ENCODE results near the gene SNX8.
"Not testable (repeated sequence)": the region's sequence is repeated elsewhere in the genome, so short reads cannot be mapped to it uniquely, and the experiment has no call there.

Gene SNX8

DNA sequence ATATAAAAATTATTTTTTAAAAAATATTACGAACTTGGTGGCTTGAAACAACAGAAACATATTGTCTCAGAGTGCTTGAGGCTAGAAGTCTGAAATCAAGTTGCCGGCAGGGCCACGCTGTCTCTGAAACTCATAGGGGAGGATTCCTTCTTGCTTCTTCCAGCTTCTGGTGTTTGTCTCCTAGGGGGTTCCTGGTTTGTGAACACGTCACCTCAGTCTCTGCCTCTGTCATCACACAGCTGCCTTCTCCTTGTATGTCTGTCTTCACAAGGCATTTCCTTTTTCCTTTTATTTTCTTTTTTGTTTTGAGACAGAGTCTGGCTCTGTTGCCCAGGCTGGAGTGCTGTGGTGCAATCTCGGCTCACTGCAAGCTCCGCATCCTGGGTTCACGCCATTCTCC, 12.7 kb upstream of the SNX8 start:
- DNase-seq (ENCODE audit: low read depth) = no peak

DNA sequence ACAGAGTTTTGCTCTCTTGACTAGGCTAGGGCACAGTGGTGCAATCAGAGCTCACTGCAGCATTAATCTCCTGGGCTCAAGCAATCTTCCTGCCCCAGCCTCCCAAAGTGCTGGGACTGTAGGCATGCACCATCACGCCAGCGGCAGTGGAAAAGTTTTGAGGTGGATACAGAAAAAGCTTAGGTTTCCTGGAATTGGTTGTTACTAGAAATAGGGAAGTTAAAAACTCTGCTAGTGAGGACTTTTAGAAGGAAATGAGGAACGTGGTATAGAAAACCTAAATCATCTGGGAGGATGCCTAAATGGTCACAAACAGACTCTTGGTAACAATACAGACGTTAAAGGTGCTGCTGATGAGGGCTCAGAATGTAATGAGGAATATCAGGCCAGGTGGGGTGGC, 10.9 kb upstream of the SNX8 start:
- DNase-seq (ENCODE audit: low read depth) = no peak

DNA sequence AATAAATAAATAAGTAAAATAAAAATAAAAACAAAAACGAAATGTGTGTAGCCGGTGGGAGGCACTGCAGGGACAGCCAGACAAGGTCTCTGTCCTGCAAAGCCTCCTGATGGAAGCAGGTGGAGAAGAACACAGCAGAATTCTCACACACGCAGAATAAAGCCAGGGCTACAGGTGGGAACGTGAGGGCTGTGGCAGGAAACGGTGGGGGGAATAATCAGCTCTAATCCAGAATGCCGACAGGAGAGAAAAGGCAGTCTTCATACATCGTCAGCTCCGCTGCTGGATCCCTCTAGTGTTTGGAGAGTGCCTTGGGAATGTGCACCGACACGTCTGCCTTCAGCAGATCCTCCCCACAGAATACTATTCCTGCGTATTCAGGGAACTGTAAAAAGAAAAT, 6.8 kb upstream of the SNX8 start:
- no peak for DNase-seq (ENCODE audit: low read depth)

DNA sequence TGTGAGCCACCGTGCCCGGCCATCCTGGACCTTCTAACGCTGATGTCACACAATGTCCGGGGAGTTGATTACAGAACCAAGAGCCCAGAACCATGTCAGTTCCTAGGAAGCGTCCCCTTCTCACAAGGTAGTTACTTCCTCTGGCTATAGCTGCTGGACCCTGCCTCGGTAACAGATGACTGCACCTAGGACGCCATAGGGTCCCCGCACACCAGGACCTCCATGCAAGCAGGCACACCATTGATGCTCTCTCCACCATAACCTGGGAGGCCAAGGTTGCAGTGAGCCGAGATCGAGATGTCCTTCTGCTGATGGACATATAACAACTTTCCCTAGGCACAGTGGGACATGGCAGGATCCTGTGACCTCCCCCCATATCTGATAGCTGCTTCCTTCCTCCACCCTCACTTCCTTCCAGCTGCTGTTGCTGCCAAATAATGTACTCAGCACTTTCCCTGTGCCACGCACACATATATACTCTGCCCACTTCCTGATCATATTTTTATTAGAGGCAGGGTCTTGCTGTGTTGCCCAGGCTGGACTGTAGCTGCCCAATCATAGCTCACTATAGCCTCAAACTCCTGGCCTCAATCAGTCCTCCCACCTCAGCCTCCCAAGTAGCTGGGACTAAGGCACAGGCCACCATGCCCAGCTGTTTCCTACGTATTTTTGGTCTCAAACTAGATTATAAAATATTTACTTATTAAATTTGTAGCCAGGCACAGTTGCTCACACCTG, 3.5 kb upstream of the SNX8 start:
- no peak for DNase-seq (ENCODE audit: low read depth)

DNA sequence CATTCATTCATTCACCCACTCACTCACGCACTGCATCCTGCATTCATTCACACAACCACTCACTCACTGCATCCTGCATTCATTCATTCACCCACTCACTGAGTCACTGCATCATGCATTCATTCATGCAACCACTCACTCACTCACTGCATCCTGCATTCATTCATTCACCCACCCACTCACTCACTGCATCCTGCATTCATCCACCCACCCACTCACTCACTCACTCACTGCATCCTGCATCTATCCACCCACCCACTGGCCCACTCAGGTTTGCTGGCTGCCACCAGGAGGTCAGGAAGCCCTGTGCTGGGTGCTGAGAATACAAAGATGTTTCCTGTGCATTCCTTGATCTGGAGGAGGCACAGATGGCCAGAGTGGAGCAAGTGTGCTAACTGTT, 2.3 kb upstream of the SNX8 start:
- DNase-seq (ENCODE audit: low read depth) = no peak

DNA sequence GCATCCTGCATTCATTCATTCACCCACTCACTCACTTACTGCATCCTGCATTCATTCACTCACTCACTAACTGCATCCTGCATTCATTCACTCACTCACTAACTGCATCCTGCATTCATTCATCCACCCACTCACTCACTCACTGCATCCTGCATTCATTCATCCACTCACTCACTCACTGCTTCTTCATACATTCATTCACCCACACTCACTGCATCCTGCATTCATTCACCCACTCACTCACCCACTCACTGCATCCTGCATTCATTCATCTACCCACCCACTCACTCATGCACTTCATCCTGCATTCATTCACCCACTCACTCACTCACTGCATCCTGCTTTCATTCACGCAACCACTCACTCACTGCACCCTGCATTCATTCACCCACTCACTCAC, 1.5 kb upstream of the SNX8 start:
- no peak for DNase-seq (ENCODE audit: low read depth)

DNA sequence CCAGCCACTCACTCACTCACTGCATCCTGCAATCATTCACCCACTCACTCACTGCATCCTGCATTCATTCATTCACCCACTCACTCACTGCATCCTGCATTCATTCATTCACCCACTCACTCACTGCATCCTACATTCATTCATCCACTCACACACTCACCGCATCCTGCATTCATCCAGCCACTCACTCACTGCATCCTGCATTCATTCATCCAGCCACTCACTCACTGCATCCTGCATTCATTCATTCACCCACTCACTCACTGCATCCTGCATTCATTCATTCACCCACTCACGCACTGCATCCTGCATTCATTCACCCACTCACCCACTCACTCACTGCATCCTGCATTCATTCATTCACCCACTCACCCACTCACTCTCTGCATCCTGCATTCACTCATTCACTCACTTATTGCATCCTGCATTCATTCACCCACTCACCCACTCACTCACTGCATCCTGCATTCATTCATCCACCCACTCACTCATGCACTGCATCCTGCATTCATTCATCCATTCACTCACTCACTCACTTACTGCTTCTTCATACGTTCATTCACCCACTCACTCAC, 802 bp upstream of the SNX8 start:
- not testable (repeated sequence) for DNase-seq (ENCODE audit: low read depth)

DNA sequence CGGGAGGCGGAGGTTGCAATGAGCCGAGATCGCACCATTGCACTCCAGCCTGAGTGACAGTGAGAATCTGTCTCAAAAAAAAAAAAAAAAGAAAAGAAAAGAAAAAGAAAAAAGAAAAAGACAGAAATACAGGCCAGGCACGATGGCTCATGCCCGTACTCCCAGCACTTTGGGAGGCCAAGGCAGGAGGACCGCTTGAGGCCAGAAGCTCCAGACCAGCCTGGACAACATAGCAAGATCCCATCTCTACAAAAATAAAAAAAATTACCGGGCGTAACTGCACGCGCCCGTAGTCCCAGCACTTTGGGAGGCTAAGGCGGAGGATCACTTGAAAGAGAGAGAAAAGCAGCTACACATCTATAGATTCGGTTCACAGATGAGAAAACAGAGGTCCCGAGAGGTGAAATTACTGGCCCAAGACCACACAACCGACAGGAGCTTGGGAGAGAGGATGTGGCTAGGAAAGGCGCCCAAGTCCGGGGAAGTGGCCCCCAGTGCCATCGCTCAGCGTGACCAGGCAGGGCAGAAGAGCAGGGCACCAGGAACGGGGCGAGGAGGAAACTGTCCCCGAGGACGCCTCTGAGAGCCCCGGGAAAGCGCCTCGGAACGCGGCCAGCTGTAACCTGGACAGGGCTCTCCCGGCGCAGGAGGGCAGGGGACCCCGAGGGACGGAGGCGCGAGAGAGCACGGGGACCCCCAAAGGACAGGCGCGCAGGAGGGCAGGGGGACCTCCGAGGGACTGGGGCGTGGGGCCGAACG, 612 bp downstream of the SNX8 start:
- DNase-seq (ENCODE audit: low read depth) = no peak

DNA sequence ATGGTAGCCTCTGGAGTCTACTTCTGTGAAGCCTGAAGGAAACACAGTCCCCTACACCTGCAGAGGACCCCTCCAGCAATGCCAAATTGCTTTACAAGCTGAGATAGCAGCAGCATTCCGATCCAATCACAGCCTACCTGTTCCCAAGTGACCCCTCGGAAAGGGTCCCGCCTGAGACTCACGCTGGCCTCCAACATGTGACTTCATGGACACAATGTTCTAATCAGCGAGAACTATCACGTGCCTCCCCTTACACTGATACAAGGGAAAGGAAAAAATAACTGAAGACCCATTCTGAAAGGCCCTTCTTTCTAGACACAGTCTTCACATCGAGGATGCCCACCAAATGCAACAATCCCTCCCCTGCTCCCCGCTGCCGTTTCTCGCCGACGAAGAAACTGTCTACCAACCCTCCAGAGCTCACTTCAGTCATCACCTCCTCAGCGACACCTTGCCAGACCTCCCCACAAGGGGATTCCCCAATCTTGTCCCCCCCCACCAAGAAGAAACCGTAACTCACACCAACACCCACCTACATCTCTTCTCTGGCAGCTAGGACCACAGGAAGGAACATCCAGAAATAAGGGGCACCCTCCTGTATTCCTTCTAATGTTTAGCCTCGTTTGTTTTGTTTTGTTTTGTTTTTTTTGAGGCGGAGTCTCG, 1.8 kb downstream of the SNX8 start:
- no peak for DNase-seq (ENCODE audit: low read depth)

DNA sequence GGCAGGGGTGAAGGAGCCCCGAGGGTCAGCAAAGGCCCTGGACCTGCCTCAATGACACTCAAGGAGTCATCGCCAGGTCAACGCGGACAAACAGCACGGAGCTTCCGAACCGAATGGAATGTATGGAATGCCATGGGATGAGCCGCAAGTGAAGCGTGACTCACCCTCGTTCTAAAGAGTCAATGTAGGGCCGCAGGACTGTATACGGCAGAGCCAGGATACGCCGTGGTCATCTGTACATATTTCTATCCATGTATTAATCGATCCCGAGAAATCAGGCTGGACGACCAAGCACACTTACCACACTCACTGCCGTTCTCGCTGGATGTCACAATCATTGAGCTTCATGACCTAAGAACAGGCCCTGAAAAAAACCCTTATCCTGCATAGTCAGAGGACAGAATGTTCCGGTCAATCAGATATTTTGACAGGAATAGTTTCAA, 4.3 kb downstream of the SNX8 start:
- no peak for DNase-seq (ENCODE audit: low read depth)

DNA sequence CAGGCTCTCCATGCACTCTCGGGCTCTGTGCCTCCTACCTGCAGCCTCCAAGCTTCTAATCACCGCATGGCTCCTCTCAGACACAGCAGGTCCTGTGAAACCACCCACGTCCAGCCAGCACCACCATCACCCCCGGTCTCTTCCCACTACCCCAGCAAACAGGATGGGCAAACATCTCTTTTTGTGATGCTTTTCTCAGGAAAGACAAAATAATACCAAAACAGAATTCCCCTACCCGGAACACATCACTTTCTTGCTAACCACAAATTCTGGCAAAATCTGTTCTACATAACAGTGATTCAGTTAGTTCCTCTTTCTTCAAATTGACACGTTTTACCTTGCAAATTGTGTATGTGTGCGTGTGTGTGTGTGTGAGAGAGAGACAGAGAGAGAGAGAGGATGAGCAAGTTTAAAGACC, 6.5 kb downstream of the SNX8 start:
- no peak for DNase-seq (ENCODE audit: low read depth)

DNA sequence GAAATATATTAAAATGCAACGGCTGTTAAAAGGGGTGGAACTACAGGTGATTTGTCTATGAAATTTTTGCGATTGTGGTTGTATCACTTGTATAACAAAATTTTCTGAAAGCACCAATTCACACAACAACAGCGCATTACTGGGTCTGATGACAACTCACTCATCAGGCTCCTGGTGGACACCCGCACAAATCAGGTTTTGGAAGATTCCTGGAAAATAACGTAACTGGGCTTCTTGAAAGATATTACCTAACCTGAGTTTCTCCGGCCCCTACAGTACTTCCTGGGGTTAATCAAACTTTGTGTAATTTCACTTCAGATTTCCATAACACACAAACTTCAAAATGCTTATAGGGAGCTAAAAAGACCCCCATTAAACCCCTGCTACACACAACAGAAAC, 7.6 kb downstream of the SNX8 start:
- no peak for DNase-seq (ENCODE audit: low read depth)

DNA sequence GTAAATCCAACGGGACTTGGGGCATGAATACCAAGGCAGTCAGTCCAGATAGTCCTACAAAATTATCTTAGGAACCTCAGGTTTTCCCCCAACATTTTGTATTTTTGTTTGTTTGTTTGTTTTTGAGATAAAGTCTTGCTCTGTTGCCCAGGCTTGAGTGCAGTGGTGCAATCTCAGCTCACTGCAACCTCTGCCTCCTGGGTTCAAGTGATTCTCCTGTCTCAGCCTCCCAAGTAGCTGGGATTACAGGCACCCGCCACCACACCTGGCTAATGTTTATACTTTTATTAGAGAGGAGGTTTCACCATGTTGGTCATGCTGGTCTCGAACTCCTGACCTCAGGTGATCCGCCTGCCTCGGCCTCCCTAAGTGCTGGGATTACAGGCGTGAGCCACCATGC, 9.0 kb downstream of the SNX8 start:
- not testable (repeated sequence) for DNase-seq (ENCODE audit: low read depth)

DNA sequence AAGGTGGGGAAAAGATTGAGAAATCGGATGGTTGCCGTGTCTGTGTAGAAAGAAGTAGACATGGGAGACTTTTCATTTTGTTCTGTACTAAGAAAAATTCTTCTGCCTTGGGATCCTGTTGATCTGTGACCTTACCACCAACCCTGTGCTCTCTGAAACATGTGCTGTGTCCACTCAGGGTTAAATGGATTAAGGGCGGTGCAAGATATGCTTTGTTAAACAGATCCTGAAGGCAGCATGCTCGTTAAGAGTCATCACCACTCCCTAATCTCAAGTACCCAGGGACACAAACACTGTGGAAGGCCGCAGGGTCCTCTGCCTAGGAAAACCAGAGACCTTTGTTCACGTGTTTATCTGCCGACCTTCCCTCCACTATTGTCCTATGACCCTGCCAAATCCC, 10.7 kb downstream of the SNX8 start:
- DNase-seq (ENCODE audit: low read depth) = not testable (repeated sequence)

DNA sequence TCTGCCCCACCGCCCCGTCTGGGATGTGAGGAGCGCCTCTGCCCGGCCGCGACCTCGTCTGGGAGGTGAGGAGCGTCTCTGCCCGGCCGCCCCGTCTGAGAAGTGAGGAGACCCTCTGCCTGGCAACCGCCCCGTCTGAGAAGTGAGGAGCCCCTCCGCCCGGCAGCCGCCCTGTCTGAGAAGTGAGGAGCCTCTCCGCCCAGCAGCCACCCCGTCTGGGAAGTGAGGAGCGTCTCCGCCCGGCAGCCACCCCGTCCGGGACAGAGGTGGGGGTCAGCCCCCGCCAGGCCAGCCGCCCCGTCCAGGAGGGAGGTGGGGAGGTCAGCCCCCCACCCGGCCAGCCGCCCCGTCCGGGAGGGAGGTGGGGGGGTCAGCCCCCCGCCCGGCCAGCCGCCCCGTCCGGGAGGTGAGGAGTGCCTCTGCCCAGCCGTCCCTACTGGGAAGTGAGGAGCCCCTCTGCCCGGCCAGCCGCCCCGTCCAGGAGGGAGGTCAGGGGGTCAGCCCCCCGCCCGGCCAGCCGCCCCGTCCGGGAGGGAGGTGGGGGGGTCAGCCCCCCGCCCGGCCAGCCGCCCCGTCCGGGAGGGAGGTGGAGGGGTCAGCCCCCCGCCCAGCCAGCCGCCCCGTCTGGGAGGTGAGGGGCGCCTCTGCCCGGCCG, 11.4 kb downstream of the SNX8 start:
- DNase-seq (ENCODE audit: low read depth) = not testable (repeated sequence)

DNA sequence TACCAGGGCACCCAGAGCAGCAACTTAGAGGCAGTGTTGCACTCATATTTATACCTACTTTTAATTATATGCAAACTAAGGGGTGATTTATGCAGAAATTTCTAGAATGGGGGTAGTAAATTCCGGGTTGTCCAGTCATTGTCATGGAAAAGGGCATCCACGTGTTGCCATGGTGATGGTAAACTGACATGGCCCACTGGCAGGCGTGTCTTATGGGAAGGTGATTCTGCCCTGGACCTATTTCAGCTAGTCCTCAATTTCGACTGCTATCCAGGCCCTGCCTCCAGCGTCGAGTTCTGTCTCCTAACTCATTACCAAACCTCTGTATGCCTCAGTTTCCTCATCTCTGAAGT, 12.8 kb downstream of the SNX8 start:
- no peak for DNase-seq (ENCODE audit: low read depth)

DNA sequence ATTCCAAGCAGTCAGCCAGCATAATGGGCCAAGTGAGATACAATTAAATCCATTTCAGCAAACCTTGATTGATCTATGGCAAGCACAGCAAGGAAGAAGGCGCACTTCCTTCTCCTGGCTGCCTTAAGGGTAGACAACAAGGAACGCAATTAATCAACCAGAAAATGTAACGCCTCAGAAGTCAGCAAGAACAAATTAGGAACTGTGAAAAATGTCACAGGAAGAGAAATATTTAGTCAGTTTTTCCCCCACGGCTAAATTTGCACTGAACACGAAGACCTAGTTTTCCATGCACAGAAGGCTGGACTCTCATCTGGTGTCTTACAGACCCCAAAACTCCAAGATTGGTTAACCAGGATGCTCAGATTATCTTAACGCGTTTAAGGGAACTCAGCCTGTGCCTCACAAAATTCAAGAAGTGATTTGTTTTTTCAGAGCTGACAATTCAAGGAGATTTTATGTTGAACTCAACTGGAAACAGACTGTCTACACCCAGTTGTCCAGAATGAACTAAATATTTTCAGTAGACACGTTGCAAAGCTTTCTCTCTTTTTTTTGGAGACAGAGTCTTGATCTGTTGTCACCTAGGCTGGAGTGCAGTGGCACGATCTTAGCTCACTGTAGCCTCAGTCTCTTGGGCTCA, 14.2 kb downstream of the SNX8 start:
- no peak for DNase-seq (ENCODE audit: low read depth)

DNA sequence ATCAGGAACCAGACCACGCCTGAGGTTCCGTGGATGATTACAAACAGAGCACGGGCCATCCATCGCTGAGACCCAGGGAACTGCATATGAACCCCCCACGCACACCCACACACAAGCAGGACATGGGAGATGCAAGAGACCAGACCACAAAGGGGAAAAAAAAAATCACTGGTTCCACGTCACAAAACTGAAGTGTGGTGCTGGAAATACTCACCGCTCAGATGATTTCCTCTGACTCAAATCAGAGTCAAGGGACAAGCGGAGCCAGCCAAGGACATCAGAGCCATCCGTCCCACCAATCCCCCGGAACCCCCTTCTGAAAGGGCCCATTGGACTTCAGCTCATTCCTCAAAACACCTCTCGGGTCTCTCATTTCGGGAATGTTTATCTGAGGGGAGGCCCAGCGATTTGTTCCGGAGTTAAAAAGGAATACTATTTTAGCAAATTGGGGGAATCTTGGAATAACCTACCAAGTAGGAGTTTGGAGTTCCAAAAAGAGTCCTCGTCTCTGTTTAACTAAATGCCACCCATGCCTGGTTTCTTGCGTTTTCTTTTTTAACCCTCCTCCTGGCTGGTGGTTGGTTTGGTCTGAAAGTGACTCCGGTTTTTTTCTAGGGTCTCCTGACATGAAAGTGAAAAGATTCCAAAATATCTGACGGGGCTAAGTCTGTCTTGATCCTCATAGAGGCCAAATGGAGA, 15.0 kb downstream of the SNX8 start:
- DNase-seq (ENCODE audit: low read depth) = no peak

DNA sequence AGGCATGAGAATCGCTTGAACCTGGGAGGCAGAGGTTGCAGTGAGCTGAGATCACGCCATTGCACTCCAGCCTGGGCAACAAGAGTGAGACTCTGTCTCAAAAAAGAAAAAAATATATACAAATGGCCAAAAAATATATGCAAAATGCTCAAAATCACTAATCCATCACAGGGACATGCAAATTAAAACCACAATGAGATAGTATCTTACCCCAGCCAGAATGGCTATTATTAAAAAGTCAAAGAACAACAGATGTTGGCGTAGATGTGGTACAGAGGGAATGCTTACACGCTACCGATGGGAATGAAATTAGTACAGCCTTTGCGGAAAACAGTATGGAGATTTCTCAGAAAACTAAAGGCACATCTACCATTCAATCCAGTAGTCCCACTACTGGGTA, 17.4 kb downstream of the SNX8 start:
- DNase-seq (ENCODE audit: low read depth) = no peak

DNA sequence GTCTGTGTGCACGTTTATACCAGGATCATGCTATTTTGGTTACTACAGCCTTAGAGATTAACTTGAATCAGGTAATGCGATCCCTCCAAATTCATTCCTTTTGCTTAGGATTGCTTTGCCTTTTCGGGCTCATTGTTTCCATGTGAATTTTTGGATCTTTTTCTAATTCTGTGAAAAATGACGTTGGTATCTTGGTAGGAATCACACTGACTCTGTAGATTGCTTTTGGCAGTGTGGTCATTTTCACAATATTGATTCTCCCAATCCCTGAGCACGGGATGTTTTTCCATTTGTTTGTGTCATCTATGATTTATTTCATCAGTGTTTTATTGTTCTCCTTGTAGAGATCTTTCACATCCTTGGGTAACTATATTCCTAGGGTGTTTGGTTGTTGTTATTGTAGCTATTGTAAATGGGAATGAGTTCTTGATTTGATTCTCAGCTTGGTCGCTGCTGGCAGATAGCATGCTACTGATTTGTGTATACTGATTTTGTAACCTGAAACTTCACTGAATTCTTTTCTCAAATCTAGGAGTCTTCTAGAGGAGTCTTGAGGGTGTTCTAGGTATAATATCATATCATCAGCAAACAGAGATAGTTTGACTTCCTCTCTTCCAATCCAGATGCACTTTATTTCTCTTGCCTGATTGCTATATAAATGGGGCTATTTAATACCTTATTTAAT, 18.2 kb downstream of the SNX8 start:
- DNase-seq (ENCODE audit: low read depth) = no peak

DNA sequence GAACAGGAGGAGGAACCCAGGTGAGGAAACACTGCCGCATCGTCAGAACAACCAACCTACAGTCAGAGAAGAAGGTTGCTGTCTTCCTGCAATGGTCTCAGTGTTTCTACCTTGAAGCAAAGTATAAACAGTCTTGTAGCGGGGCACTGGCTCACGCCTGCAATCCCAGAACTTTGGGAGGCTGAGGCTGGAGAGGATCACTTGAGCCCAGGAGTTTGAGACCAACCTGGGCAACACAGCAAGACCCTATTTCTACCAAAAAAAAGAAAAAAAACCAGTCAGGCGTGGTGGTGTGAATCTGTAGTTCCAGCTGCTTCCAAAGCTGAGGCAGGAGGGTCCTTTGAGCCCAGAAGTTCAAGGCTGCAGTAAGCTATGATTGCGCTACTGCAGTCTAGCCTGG, 23.4 kb downstream of the SNX8 start:
- no peak for DNase-seq (ENCODE audit: low read depth)
